Kidney (tissue), 14 donors: ENCODE results near the gene ACTN1. TPM values are rescaled to one million over a fixed set of nuclear protein-coding genes. Genes with fewer than 3 reads are reported as not detected.

Experiments used
- DNase-seq, 5 donors: peaks; one replicate each; pipeline ENCODE4 v3.0.0-alpha.2; 2013 to 2020
- FAIRE-seq: peaks from 2 replicates; lab custom pipeline; 2012; peaks lifted over from hg19 to GRCh38; lab: Jason Lieb, UNC
- H3K27ac ChIP-seq, 2 donors: one replicate each; pipeline ENCODE4 v1.7.0; 2013; ENCODE audit warnings: low read depth in 2 of 2, low read length in 2 of 2, inconsistent platforms in 1 of 2
- H3K27me3 ChIP-seq: one replicate; pipeline ENCODE4 v1.7.1; 2013; ENCODE audit warnings: low read length, inconsistent platforms; ENCODE audit not compliant: control insufficient read depth, insufficient read depth
- H3K36me3 ChIP-seq, 3 donors: one replicate each; pipeline versions ENCODE4 v1.7.0 to v1.7.1; 2013; ENCODE audit warnings: low read length in 3 of 3, control low read depth in 1 of 3, inconsistent platforms in 1 of 3; ENCODE audit not compliant: insufficient read depth in 3 of 3, control insufficient read depth in 2 of 3
- H3K4me1 ChIP-seq, 3 donors: one replicate each; pipeline versions ENCODE4 v1.7.0 to v1.7.1; 2013; ENCODE audit warnings: low read length in 3 of 3, inconsistent platforms in 1 of 3, low read depth in 1 of 3; ENCODE audit not compliant: control insufficient read depth in 2 of 3, insufficient read depth in 2 of 3
- H3K4me3 ChIP-seq, 3 donors: one replicate each; pipeline versions ENCODE4 v1.7.0 to v1.8.1; 2013; ENCODE audit warnings: low read length in 3 of 3, control low read depth in 1 of 3, inconsistent platforms in 1 of 3
- H3K9ac ChIP-seq, 3 donors: one replicate each; pipeline versions ENCODE4 v1.7.0 to v1.7.1; 2013; ENCODE audit warnings: low read length in 3 of 3, control low read depth in 1 of 3, inconsistent platforms in 1 of 3
- H3K9me3 ChIP-seq, 3 donors: one replicate each; pipeline versions ENCODE4 v1.7.0 to v1.7.1; 2013; ENCODE audit warnings: low read length in 3 of 3, control low read depth in 1 of 3, inconsistent platforms in 1 of 3; ENCODE audit not compliant: control insufficient read depth in 2 of 3, insufficient read depth in 1 of 3
- intact Hi-C: fragments of 100-400 bp; cut with DNase I; formaldehyde crosslinking; loops from one replicate; pipeline ENCODE4 v1.11.1; 2022
- polyA plus RNA-seq: library from polyadenylated mRNA; stranded (reverse); fragments of 350-450 nt; fragmentation: Illumina TruSeq; extraction: RNeasy Lipid Tissue Mini Kit (QIAGEN cat#74804); gene quantifications from one replicate; pipeline ENCODE4 v1.2.3, GENCODE V29; 2014; ENCODE audit warnings: low read depth, low replicate concordance; ENCODE audit not compliant: insufficient read depth
- total RNA-seq: library from RNA; stranded (reverse); fragmentation: NEBNext Ultra II Directional; extraction: Animal tissue kit (Norgen Biotek cat#: 25700); gene quantifications from one replicate; pipeline ENCODE4 v1.2.1, GENCODE V29; 2021
- TF ChIP-seq, protein P1 (sequence below): IDR thresholded peaks from 3 replicates; pipeline ENCODE4 v1.5.1; 2012; ENCODE audit warnings: mild to moderate bottlenecking, moderate library complexity, borderline replicate concordance; ENCODE audit not compliant: insufficient read depth; ENCODE audit errors: extremely low read depth
- donor health status: control.
- donor health status: control.
- donor health status: control.
- donor health status: control.
- donor health status: control.
- donor health status: DM: yes; HTN: yes; CAD: no.
- donor health status: Normal renal cell carcinoma (clear cell type).

Gene ACTN1
- total and polyA plus RNA-seq, 2 donors from 2014 or later: 20.1 to 184 TPM

DNA sequence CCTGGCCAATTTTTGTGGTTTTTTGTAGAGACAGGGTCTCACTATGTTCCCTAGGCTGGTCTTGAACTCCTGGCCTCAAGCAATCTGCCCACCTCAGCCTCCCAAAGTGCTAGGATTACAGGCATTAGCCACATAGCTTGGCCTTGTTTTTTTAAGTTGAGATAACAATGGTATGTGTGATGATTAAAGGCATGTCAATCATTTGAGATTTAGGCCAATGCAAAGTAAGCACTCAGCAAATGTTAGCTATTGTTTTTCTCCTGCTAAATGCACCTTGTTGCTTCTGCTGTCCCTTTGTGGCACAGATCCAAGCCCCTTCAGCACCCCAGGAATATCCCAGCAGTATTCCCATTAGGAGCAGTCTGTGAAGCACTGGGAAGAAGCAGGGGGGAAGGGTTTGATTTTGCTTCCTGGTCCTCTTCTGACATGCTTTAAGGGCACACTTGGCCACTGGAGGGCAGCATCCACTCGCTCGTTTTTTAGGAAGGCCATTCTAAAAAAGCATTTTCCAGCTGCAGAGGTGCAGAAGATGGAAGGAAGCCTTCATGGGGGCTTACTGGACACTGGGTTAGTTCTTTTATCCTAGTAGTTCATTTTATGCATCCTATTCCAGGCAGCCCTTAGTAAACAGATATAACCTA lies 116.0 kb downstream of the ACTN1 start:
- H3K9me3 ChIP-seq: peaks cover 0 to 8% (median 0%) of the 10 kb centered on the region in 3 donors
- no peaks in the 10 kb centered on the region for H3K4me1 ChIP-seq
- no peak overlapping the region for H3K9ac ChIP-seq
- no peaks in the 10 kb centered on the region for H3K36me3 ChIP-seq
- peak; percentile 74 to 91 (median 85) for DNase-seq
- H3K27me3 ChIP-seq: no peaks in the 10 kb centered on the region
- TF ChIP-seq, protein P1, sequence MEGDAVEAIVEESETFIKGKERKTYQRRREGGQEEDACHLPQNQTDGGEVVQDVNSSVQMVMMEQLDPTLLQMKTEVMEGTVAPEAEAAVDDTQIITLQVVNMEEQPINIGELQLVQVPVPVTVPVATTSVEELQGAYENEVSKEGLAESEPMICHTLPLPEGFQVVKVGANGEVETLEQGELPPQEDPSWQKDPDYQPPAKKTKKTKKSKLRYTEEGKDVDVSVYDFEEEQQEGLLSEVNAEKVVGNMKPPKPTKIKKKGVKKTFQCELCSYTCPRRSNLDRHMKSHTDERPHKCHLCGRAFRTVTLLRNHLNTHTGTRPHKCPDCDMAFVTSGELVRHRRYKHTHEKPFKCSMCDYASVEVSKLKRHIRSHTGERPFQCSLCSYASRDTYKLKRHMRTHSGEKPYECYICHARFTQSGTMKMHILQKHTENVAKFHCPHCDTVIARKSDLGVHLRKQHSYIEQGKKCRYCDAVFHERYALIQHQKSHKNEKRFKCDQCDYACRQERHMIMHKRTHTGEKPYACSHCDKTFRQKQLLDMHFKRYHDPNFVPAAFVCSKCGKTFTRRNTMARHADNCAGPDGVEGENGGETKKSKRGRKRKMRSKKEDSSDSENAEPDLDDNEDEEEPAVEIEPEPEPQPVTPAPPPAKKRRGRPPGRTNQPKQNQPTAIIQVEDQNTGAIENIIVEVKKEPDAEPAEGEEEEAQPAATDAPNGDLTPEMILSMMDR: peak; percentile 77
- no peak overlapping the region for H3K4me3 ChIP-seq
- intact Hi-C loops: no loop called here
- H3K27ac ChIP-seq: no peak overlapping the region
- no peak for FAIRE-seq

DNA sequence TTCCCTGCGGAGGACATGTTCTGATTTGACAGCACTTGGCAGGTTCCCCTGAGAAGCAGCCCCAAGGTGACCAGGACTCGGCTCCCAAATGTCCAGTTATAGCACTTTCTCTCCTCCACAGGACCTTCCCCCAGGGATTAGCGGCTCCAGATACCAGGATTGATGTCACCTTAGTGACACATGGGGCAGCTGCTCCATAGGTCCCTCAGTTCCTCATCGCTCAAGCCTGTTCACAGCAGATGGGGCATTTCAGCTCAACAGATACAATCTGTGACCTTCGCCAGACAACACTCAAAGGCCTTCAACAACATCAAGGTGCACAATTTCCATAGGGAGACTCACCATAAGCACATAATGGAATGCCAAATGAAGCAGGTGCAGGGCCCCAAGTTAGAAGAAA lies 118.3 kb downstream of the ACTN1 start:
- peaks cover 0 to 7% (median 0%) of the 10 kb centered on the region in 3 donors for H3K9me3 ChIP-seq
- TF ChIP-seq, protein P1: no peak
- H3K4me1 ChIP-seq: peaks cover 0 to 5% (median 0%) of the 10 kb centered on the region in 3 donors
- no peaks in the 10 kb centered on the region for H3K36me3 ChIP-seq
- peak in 1 of 5 donors; percentile 13 for DNase-seq
- H3K27me3 ChIP-seq: no peaks in the 10 kb centered on the region
- H3K9ac ChIP-seq: no peak overlapping the region
- H3K27ac ChIP-seq: no peak overlapping the region
- no peak overlapping the region for H3K4me3 ChIP-seq
- intact Hi-C loops: no loop called here
- no peak for FAIRE-seq

DNA sequence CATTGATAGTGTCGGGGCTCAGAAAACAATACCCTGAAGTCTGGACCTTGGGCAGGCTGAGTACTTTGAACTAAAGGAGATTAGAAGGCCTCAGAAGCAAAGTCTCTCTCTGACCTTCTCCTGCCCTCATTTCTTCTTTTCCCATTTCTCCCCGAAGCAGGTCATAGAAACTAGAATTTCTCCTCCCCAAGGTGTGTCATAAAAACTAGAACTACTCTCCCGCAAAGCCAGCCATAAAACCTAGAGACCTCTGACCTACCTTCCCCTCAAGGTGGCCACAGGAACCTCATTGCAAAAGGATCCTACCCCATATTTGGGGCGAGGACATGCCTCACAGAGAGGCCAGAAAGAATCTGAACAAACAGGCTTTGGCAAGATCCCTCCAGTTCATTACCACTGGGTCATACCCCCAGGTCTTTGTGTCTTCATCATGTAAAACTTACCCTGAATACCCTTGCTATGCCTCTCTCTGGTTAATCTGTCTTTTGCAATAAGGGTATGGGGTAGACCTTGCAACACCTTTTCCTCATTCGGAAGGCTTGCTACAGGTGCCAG lies 121.5 kb downstream of the ACTN1 start:
- no peak overlapping the region for H3K27ac ChIP-seq
- H3K27me3 ChIP-seq: no peaks in the 10 kb centered on the region
- FAIRE-seq (no peak), DNase-seq (peak in 1 of 5 donors; percentile 25)
- H3K4me1 ChIP-seq: peaks cover 0 to 5% (median 0%) of the 10 kb centered on the region in 3 donors
- no peaks in the 10 kb centered on the region for H3K36me3 ChIP-seq
- TF ChIP-seq, protein P1: no peak
- no peak overlapping the region for H3K4me3 ChIP-seq
- intact Hi-C loops: no loop called here
- H3K9ac ChIP-seq: no peak overlapping the region
- no peaks in the 10 kb centered on the region for H3K9me3 ChIP-seq
